Measurements from ENCODE around the gene DCAF5. TPM values are rescaled to one million over a fixed set of nuclear protein-coding genes. Genes with fewer than 3 reads are reported as not detected.
"Not testable (repeated sequence)": the region's sequence is repeated elsewhere in the genome, so short reads cannot be mapped to it uniquely, and the experiment has no call there.

DCAF5 gene, protein sequence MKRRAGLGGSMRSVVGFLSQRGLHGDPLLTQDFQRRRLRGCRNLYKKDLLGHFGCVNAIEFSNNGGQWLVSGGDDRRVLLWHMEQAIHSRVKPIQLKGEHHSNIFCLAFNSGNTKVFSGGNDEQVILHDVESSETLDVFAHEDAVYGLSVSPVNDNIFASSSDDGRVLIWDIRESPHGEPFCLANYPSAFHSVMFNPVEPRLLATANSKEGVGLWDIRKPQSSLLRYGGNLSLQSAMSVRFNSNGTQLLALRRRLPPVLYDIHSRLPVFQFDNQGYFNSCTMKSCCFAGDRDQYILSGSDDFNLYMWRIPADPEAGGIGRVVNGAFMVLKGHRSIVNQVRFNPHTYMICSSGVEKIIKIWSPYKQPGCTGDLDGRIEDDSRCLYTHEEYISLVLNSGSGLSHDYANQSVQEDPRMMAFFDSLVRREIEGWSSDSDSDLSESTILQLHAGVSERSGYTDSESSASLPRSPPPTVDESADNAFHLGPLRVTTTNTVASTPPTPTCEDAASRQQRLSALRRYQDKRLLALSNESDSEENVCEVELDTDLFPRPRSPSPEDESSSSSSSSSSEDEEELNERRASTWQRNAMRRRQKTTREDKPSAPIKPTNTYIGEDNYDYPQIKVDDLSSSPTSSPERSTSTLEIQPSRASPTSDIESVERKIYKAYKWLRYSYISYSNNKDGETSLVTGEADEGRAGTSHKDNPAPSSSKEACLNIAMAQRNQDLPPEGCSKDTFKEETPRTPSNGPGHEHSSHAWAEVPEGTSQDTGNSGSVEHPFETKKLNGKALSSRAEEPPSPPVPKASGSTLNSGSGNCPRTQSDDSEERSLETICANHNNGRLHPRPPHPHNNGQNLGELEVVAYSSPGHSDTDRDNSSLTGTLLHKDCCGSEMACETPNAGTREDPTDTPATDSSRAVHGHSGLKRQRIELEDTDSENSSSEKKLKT
- total RNA-seq = 63.3 TPM
- long read RNA-seq, full-length matches to known transcripts = 22 of 57 reads
- long read RNA-seq, partial matches to known transcripts = 7 of 57 reads
- long read RNA-seq, other reads (novel, unspliced or antisense) = 28 of 57 reads

GRCh38 chr14:69152902-69153151 lies at the start of gene DCAF5:
DCAF5 (minus strand) TSS chr14:69153119; CDS start chr14:69152978, 141 bp downstream.
- DNase-seq (ENCODE audit: low spot score) = no peak

DNA sequence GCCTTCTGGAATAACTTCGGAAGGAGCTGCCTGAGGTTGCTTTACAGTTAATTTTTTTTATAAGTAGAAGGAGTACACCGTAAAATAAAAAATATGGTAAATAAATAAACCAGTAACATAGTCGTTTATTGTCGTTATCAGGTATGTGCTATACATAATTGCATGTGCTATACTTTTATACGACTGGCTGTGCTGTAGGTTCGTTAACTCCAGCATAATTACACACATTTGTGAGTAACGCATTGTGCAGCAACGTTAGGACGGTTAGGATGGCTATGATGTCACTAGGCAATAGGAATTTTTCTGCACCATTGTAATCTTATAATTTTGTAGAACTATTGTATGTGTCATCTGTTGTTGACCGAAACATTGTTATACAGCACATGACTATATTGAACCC lies 46.9 kb upstream of the DCAF5 start:
- no peak for DNase-seq (ENCODE audit: low spot score)

DNA sequence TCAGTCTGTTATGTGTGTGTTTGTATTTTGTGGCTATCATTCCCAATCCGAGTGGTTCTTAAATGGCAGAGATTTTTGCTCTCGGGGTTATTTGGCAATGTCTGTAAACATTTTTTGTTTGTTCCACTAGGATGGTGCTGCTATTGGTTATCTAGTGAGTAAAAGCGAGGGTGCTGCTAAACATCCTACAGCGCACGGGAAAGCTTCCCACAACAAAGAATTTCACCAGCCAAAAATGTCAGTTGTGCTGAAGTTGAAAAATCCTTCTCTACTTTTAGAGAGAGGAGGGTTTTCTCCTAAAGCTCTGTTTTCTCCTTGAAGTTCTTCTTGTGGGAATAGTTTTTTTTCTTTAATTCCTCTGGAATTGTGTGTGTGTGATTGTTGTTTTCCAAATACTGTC lies 40.8 kb upstream of the DCAF5 start:
- no peak for DNase-seq (ENCODE audit: low spot score)

DNA sequence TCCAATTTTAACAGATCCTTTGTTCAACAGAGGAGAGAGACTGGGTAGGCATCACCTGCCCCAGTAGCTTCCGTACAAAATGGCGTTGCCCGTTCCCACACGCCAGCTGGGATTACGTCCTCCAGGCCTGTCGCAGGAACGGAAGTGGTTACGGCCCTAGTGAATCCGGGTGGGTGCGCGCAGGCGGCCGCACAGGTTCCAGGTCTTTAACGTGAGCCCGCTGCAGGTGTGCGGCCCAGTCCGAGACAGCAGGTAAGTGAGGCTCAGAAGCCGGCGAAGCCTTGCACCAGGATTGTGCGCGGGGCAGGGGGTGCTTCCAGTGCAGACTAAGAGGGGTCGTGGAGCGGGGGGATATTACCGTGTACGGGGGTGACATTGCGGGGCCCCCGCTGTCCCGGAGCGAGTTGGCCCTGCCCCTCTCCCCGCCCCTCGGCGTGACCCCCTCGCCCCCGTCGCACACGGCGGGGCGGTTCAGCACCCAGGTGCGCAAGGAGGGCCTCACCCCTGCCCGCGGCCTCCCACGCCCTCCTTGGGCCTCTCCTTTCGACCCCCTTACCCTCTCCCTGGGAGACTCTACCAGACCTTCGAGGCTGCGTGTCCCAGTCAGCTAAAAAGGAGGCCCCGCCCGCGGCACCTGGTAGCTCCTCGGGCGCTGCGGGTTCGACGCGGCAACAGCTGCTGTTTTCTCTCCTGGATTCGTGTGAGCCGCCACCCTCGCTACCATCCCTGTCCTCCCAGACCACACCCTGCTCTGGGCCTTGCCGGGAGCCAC lies 38.6 kb upstream of the DCAF5 start, which contains the start of gene EXD2:
TSS of gene EXD2 (plus strand) at position 159 of the 772 bp plus-strand sequence. CDS start 17,973 bp downstream, outside the sequence.
- peak; percentile 92 for DNase-seq (ENCODE audit: low spot score)

- DNase-seq (ENCODE audit: low spot score) = no peak
These were observed 37.3 kb upstream of the DCAF5 start for GRCh38 chr14:69190191-69190590.

DNA sequence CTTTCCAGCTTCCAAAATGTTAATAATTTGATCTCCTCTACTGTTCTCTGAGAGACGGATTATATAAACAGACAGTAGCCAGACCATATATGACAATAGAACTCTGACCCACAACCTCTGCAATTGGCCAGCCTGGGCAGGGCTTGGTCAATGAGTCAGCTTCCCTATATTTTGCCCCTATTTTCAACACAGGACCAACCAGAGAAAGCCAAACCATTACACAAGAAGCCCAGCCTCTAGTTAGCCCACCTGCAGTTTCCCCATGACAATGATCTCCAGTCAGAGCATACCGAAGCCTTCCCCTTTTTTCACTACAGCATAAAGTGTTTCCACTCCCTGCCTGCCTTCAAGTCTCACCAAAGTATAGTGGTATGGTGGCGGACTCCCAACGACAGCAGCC lies 30.8 kb upstream of the DCAF5 start:
- no peak for DNase-seq (ENCODE audit: low spot score)

DNA sequence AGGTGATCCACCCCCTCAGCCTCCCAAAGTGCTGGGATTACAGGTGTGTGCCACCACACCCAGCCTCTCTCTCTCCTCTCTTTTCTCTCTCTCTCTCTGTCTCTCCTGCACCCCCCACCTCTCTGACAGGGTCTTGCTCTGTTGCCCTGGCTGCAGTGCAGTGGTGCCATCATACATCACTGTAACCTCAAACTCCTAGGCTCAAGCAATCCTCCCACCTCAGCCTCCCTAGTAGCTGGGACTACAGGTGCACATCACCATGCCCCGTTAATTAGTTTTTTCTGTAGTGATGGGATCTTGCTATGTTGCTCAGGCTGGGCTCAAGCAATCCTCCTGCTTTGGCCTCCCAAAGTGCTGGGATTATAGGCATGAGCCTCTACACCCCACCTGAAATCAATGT lies 29.7 kb upstream of the DCAF5 start:
- DNase-seq (ENCODE audit: low spot score) = not testable (repeated sequence)

DNA sequence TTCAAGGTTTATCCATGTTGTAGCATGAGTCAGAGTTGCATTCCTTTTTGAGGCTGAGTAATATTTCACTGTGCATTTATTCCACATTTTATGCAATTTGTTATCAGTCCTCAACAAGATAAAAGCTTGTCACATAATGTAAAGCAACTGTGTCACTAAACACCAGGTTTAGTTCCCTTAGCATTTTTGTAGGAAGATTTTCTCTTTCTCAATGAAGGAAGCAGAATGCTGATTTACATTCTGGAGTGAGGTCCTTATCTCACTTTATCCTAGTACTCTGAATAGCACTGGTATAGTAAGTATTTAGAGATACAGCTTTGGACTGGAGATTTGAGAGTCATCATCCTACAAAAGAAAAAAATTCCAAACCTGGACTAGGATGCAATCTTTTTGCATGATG lies 28.6 kb upstream of the DCAF5 start:
- DNase-seq (ENCODE audit: low spot score) = no peak

GRCh38 chr14:69175130-69175529 lies 22.2 kb upstream of the DCAF5 start:
- DNase-seq (ENCODE audit: low spot score) = no peak

- no peak for DNase-seq (ENCODE audit: low spot score)
These were observed 18.6 kb upstream of the DCAF5 start for GRCh38 chr14:69171569-69171968.

DNA sequence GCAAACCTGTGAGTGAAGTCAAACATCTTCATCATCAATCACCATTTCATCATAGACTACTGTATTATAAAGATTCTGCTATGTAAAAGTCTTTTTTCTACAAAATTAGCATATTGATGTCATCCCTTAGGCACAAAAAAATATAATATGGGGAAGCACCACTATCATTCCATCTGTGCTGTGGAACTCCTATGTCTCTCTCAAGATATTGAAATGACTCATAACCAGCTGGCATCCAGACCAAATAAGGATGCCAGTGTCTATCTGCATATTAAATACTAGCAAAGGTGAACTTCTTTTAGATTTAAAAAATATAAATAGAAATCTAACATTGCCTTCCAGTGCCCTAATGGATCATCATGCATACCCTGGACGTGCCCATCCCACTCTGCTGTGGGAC lies 17.9 kb upstream of the DCAF5 start:
- no peak for DNase-seq (ENCODE audit: low spot score)

DNA sequence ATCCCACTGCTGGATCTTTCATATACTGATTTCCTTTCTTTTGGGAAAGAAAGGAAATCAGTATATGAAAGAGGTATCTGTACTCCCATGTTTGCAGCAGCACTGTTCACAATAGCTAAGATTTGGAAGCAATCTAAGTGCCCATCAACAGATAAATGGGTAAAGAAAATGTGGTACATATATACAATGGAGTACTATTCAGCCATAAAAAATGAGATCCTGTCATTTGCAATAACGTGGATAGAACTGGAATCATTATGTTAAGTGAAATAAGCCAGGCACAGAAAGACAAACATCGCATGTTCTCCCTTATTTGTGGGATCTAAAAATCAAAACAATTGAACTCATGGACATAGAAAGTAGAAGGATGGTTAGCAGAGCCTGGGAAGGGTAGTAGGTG lies 12.9 kb upstream of the DCAF5 start:
- DNase-seq (ENCODE audit: low spot score) = not testable (repeated sequence)

GRCh38 chr14:69161590-69161989 lies 8.7 kb upstream of the DCAF5 start:
- no peak for DNase-seq (ENCODE audit: low spot score)

- DNase-seq (ENCODE audit: low spot score) = no peak
These were observed 3.3 kb upstream of the DCAF5 start for GRCh38 chr14:69156224-69156623.

DNA sequence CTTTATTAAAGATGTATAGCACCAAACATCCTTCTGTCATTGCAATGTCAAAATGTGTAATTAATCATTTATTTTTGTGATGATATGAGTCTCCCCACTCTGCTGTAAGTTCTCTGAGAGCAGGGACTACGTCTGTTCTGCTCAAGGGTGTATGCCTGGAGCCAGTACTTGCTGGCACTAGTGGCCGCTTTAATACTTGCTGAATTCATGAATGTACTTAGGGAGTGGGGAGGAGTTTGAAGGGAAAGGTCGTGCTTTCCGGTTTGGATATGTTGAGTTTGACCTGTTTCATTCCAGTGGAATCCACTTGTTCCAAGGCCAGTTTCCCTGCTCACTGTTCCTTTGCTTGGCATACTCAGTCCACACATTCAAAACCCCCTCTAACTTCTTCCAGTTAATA lies 1.9 kb upstream of the DCAF5 start:
- DNase-seq (ENCODE audit: low spot score) = no peak

DNA sequence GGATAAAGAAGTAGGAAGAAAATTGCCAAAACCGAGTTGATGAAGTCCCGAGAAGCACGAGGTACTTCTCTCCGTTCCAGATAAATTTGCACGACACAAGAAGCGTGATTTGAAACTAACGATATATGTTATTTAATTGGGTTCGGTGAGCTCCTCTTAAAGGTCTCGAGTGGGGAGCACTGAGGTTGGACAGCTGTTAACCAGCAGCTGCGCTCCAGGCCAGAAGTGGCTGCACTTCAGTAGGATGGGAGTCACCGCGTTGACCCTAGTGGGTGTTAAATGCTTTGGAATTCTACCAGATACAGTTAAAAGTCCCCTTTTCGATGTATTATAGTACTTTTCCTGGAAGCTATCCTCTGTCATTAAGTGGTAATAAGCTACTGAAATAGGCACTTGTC lies 953 bp upstream of the DCAF5 start:
- DNase-seq (ENCODE audit: low spot score) = no peak

DNA sequence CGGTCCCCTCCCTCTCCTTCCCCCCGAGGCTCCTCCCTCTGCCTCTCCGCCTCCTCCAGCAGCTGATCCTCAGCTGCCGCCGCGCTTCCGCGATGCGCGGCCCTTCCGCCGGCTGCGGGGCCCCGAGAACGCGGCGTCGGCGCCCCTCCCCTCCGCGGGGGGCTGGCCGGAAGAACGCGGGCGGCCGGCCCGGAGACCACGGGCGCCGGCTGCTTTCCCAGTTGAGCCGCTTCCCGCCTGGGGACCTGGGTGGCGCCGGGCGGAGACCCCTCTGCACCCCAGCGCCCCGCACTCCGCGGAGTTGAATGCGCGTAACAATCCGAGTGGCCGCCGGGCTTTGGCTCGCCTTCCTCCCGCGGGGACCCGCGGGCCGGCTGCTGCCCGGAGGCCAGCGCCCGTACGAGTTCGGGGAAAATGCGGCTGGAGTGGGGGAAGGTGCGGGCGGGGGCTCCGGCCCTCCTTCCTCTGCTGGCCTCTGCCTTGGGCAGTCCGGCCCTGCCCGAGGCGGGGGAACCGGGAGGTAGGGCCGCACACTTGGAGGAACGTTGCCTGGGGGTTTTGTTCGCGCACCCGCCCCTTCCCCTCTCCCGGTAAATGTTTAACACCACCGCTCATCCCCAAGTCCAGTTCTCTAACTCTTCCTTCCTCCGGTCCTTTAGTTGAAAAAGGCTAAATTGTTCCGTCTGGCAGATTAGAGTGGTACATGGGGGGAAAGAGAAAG lies 393 bp upstream of the DCAF5 start:
- peak; percentile 95 for DNase-seq (ENCODE audit: low spot score)

GRCh38 chr14:69152181-69152901 lies 578 bp downstream of the DCAF5 start:
- DNase-seq (ENCODE audit: low spot score) = no peak

GRCh38 chr14:69151458-69152180 lies 1.3 kb downstream of the DCAF5 start:
- DNase-seq (ENCODE audit: low spot score) = peak; percentile 93
